Testis (tissue), 3 donors: ENCODE measurements around the gene EXOC8. TPM values are rescaled to one million over a fixed set of nuclear protein-coding genes. Genes with fewer than 3 reads are reported as not detected.
A peak's percentile ranks its signal among the peaks of the same experiment; 100 is the strongest.

Source experiments
- DNase-seq: peaks from one replicate; pipeline ENCODE4 v3.0.0-alpha.2; 2019
- H3K27ac ChIP-seq, 2 donors: fragments of 200-600 bp; sonication (generic); one replicate each; pipeline ENCODE4 v1.5.1; 2019
- H3K27me3 ChIP-seq: fragments of 200-600 bp; sonication (generic); one replicate; pipeline ENCODE4 v1.5.1; 2019
- H3K36me3 ChIP-seq: fragments of 200-600 bp; sonication (generic); one replicate; pipeline ENCODE4 v1.5.1; 2017; ENCODE audit warnings: low read depth; ENCODE audit errors: missing control alignments
- H3K4me1 ChIP-seq: fragments of 200-600 bp; sonication (generic); one replicate; pipeline ENCODE4 v1.5.1; 2019
- H3K4me3 ChIP-seq, 2 donors: fragments of 200-600 bp; sonication (generic); one replicate each; pipeline ENCODE4 v1.5.1; 2017 to 2019
- H3K9me3 ChIP-seq: fragments of 200-600 bp; sonication (generic); one replicate; pipeline ENCODE4 v1.5.1; 2017
- CTCF ChIP-seq, 3 experiments: fragments of 450-650 bp in 2 of 3; fragments of 200-600 bp in 1 of 3; sonication (generic) in 1 of 3; IDR thresholded peaks; one replicate each; pipeline ENCODE4 v1.5.1; 2016 to 2019; ENCODE audit warnings: antibody characterized with exemption in 3 of 3, mild to moderate bottlenecking in 2 of 3, moderate library complexity in 1 of 3
- POLR2A ChIP-seq: fragments of 450-650 bp; IDR thresholded peaks from one replicate; pipeline ENCODE4 v1.6.1; 2017; ENCODE audit warnings: antibody characterized with exemption, mild to moderate bottlenecking, moderate library complexity
- WGBS, 2 donors: methylation state at CpG; one replicate each; pipeline ENCODE4 v1.1.5; 2018; 5-methylcytosine and 5-hydroxymethylcytosine counted together
- intact Hi-C: fragments of 100-400 bp; cut with DNase I; formaldehyde crosslinking; loops from one replicate; pipeline ENCODE4 v1.15.1; 2023; ENCODE audit warnings: low total_unique reads
- polyA plus RNA-seq: library from polyadenylated mRNA; stranded (reverse); fragments of 350-450 nt; fragmentation: Illumina TruSeq; extraction: RNeasy Lipid Tissue Mini Kit (QIAGEN cat#74804); gene quantifications from one replicate; pipeline ENCODE4 v1.2.3, GENCODE V29; 2014; ENCODE audit warnings: low read depth, low replicate concordance; ENCODE audit not compliant: insufficient read depth
- total RNA-seq, 2 donors: library from RNA; depleted of rRNA; stranded (reverse); fragments of >200 nt; gene quantifications; one replicate each; pipeline ENCODE4 v1.2.3, GENCODE V29; 2016

Gene EXOC8
- total and polyA plus RNA-seq, 3 donors from 2014 or later = 9.3 to 14.7 (median 13.9) TPM

- no peak for TF ChIP-seq CTCF (IDR thresholded peaks at IDR 0.05)
- no peak for TF ChIP-seq POLR2A
- intact Hi-C loops = no loop called here
- Histone ChIP-seq H3K27ac (no peak overlapping the region), H3K4me3 (peak overlapping the region; percentile 48 to 53), H3K9me3 (no peaks in the 10 kb centered on the region), H3K4me1 (no peaks in the 10 kb centered on the region), H3K27me3 (no peaks in the 10 kb centered on the region), H3K36me3 (no peaks in the 10 kb centered on the region)
- DNase-seq = peak; percentile 88
- 62 to 76% methylated on average over 44 of the region's 44 CpGs for WGBS, 2 donors
Measured at GRCh38 chr1:231317306-231318014, 20.2 kb downstream of the EXOC8 start.

GRCh38 chr1:231315887-231316286 lies 21.8 kb downstream of the EXOC8 start:
- no peaks in the 10 kb centered on the region for H3K36me3 ChIP-seq
- no peaks in the 10 kb centered on the region for H3K27me3 ChIP-seq
- no peak for TF ChIP-seq POLR2A
- TF ChIP-seq CTCF (IDR thresholded peaks at IDR 0.05) = peak in 1 of 3 experiments; percentile 27
- DNase-seq = peak; percentile 48
- 32 to 34% methylated on average over 11 of the region's 11 CpGs for WGBS, 2 donors
- intact Hi-C loops = no loop called here
- H3K27ac ChIP-seq = no peak overlapping the region
- H3K4me3 ChIP-seq = no peak overlapping the region
- no peaks in the 10 kb centered on the region for H3K9me3 ChIP-seq
- H3K4me1 ChIP-seq = no peaks in the 10 kb centered on the region

- intact Hi-C loops = no loop called here
Measured at GRCh38 chr1:231313661-231314060, 24.0 kb downstream of the EXOC8 start.

GRCh38 chr1:231312432-231312788 lies 25.2 kb downstream of the EXOC8 start:
- no peak for DNase-seq
- H3K9me3 ChIP-seq = no peaks in the 10 kb centered on the region
- H3K36me3 ChIP-seq = no peaks in the 10 kb centered on the region
- 90 to 95% methylated on average over 5 of the region's 5 CpGs for WGBS, 2 donors
- H3K27ac ChIP-seq = no peak overlapping the region
- intact Hi-C loops = no loop called here
- no peaks in the 10 kb centered on the region for H3K4me1 ChIP-seq
- no peaks in the 10 kb centered on the region for H3K27me3 ChIP-seq
- no peak for TF ChIP-seq CTCF (IDR thresholded peaks at IDR 0.05)
- TF ChIP-seq POLR2A = no peak
- no peak overlapping the region for H3K4me3 ChIP-seq

More at GRCh38 chr1:231313661-231314060, 24.0 kb downstream of the EXOC8 start:
- Histone ChIP-seq H3K27me3 (no peaks in the 10 kb centered on the region), H3K36me3 (no peaks in the 10 kb centered on the region), H3K4me3 (no peak overlapping the region), H3K4me1 (no peaks in the 10 kb centered on the region), H3K27ac (no peak overlapping the region), H3K9me3 (no peaks in the 10 kb centered on the region)
- TF ChIP-seq CTCF (IDR thresholded peaks at IDR 0.05) (no peak), POLR2A (no peak)
- no peak for DNase-seq
- WGBS, 2 donors = 87 to 95% methylated on average over 4 of the region's 4 CpGs
